NCI-H1048 (cell line): ENCODE results near the gene OTC.

Experiments used
- DNase-seq: peaks from one replicate; lab custom pipeline; 2025; lab: John Stamatoyannopoulos, UW

The OTC gene

DNA sequence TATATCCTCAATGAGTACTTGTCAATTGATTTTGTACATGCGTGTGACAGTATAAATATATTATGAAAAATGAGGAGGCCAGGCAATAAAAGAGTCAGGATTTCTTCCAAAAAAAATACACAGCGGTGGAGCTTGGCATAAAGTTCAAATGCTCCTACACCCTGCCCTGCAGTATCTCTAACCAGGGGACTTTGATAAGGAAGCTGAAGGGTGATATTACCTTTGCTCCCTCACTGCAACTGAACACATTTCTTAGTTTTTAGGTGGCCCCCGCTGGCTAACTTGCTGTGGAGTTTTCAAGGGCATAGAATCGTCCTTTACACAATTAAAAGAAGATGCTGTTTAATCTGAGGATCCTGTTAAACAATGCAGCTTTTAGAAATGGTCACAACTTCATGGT lies at the start of gene OTC:
TSS of gene OTC (plus strand) at position 243 of the 400 bp plus-strand sequence. CDS start at position 336, 93 bp downstream.
- DNase-seq = no peak

GRCh38 chrX:38304010-38304409 lies 48.4 kb upstream of the OTC start:
- DNase-seq = no peak

- no peak for DNase-seq
Observed at GRCh38 chrX:38305971-38306370, 46.4 kb upstream of the OTC start.

DNA sequence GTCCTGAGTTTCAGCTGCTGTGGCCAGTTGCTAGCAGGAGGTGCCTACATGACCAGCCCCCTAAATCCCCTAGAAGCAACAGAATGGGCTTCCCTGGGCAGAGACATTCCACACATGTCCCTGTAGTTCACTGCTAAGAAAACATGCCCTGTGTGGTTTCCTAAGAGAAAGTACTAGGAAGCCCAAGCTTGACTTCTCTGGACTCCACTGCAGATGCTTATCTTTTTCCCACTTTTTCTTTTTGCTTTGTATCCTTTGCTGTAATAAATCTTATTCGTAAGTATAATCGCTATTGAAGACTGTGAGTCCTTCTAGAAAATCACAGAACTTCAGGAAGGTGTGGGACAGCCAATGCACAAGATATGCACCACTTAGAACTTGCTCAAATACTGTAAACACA lies 40.7 kb upstream of the OTC start:
- no peak for DNase-seq

GRCh38 chrX:38312436-38312835 lies 40.0 kb upstream of the OTC start:
- no peak for DNase-seq

DNA sequence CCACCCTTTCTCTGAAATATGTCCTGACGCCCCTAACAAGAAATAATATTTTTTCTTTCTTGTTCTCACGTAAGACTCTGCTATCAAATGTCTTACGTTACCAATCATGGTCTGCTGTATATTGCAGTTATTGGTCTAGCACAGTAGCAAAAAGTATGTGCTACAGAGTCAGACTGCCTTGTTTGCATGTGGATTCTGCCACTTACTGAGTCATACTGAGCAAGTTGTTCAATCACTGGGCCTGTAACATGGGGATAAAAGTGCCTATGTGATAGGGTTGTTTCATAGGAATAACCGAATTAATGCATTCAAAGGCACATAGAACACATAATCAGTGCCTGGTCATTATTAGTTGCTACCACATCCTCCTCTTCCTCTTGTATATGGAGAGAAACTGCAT lies 39.2 kb upstream of the OTC start:
- no peak for DNase-seq

DNA sequence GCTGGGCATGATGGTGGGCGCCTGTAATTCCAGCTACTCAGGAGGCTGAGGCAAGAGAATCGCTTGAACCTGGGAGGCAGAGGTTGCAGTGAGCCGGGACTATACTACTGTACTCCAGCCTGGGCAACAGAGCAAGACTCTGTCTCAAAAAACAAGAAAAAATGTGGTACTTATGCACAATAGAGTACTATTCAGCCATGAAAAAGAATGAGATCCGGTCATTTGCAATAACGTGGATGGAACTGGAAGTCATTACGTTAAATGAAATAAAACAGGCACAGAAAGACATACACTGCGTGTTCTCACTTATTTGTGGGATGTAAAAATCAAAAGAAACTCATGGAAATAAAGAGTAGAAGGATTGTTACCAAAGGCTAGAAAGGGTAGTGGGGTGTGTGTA lies 37.2 kb upstream of the OTC start:
- no peak for DNase-seq

- no peak for DNase-seq
Observed at GRCh38 chrX:38318196-38318595, 34.2 kb upstream of the OTC start.

DNA sequence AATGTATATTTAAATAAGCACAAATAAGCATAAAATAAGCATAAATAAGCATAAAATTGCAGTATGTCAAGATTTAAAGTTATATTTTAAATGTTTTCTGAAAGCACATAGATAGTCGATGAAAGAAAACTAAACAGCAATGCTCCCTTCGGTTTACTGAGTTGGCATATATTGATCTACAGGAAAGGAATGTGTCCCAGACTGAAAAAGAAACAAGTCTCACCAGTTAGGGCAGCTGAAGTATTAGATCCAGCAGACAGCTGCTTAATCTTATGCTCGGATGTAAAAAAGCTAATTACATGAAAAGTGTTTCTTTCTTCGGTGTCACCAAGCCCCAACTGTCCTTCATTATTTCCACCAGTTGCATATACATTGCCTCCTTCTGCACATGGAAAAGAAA lies 33.8 kb upstream of the OTC start:
- no peak for DNase-seq

GRCh38 chrX:38320819-38321218 lies 31.6 kb upstream of the OTC start:
- DNase-seq = no peak

- DNase-seq = no peak
Observed at GRCh38 chrX:38326086-38326485, 26.3 kb upstream of the OTC start.

- peak; percentile 54 for DNase-seq
Observed at GRCh38 chrX:38327007-38327774, 25.2 kb upstream of the OTC start, which contains the start of gene RPGR. TSS of gene RPGR (minus strand) at chrX:38327509. CDS start at chrX:38327367, 142 bp downstream.

- no peak for DNase-seq
Observed at GRCh38 chrX:38327775-38328081, 24.7 kb upstream of the OTC start.

GRCh38 chrX:38332505-38332904 lies 19.9 kb upstream of the OTC start:
- no peak for DNase-seq

- DNase-seq = no peak
Observed at GRCh38 chrX:38335382-38335781, 17.0 kb upstream of the OTC start.

DNA sequence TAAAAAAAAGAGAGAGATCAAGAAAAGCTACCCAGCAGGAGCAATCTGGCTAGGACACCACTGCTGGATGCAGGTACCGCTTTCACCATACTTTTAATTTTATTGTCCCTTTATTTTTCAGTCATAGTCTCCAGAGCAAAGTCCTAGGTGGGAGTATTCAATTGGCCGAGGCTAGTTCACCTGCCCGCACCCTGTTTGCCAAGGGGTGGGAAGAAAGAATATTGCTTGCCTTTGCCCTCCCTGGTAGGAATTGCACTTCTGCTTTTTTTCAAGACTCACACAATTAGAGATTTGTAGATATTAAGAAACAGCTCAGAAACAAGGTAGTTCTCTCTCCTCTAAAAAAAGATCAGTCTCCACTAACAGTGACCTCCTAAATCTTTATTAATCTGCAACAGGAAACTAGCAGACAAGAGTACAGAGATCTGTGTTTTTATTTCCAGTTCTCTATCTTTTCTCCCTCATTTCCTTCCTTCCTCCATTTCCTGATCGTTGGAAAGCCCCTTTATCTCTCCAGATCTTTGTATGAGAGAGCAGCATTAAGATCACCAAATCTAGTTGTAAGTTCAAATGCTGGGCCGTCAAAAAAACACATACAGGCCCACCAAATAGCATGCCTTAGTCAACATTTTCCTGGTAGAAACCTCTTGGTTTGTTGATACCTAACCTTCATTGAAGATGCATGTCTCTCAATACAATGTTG lies 15.7 kb upstream of the OTC start:
- no peak for DNase-seq

DNA sequence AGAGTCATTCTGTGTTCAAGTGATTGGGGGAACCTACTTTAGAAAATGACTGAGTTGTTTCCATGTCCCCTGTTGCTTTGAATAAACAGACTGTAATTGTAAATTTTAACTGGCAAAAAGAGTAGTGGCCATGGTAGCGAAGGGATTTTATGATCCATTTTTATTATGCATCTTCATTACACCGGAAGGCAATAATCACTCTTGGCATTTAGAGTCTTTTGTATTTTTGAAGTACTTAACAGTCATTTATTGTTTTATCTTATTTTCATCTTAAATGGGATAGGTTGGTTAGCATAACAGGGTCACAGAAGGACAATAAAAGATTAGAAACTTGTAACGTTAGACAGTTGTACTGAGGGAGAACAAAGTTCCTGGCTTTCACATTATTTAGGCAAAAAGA lies 11.0 kb upstream of the OTC start:
- no peak for DNase-seq

DNA sequence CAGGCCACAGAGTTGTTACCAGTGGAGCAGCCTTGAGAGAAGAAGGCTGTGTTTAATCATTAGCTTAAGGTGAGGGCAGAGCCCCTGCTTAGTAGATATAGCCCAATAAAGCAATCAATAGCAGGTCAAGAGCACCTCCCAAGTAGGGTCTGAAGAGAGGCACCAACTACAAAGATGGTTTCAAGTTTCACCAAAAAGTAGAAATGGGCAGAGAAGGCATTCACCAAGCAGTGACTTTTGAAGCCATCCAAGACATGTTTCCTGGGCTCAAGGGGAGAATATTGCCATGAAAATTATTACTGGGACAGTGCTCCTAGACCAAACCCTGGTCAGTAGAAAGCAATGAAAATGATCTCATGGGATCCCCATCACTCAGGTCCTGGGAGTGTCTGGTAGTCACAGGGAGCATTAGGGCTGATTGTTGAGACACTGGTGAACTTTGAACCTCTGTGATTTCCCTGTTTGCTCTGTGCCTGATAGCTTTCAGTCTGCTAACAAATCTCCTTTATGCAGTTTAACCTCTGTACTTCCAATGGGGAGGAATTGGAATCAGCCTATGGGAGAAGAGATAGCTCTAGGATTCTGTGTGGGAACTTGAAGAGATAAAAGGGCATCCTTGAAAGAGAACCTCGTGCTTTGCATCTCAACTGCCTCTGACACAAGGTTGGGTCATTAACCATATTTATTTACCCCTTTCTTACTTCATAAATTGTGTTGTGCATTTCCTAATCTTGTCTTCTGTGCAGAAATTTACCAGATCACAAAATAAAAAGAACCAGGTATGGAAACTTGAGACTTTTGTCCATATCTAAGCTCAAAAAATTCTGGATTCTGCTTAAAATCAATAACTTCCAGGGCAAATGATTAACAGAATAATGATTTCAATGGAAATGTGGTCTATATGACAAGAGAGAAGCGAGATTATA lies 9.3 kb upstream of the OTC start:
- DNase-seq = no peak

DNA sequence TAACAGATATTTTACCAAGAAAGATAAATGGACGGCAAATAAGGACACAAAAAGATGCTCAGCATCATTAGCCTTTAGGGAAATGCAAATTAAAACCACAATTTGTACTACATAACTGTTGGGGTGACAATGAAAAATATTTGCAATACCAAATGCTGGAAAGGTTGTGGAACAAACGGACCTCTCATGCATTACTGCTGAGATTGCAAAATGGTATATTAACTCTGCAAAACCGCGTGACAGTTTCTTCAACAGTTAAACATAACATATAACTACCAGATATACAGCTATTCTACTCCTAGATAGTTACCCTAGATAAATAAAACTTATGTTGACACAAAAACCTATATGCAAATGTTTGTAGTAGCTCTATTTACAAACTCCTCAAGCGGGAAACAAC lies 6.3 kb upstream of the OTC start:
- DNase-seq = no peak

DNA sequence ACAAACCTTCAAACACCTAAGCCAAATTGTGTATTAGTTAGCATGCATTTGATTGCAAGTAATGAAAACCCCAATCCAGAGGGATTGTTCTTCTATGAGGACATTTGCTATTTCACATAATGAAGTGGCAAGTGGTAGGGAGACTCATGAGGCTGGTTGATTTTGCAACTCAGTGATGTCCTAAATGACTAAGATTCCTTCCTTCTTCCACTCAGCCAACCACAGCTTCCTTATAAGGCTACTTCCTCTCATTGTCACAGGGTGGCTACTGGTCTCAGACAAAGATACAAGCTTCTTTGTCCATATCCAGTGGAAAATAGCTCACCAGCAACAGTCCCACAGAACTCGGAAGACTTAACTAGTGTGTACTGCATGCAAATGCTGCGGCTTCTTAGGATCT lies 5.3 kb upstream of the OTC start:
- no peak for DNase-seq

DNA sequence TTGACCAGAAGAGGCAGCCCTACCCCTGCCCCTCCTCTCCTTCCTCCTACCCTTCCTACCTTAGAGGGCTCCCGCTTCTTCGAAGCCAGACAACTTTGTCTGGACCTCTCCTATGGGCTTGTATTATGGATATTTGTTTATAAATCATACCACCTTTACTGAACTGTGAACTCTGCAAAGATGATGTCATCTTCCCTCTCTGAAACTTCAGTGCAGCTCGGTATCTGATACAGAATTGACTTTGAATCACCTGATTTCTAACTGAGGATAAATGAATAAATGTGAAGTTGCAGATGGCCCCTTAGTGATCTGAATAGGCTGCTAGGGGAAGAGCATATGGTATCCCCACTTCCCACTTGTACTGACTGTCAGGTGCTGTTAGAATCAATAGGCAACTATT lies 1.1 kb upstream of the OTC start:
- DNase-seq = no peak

DNA sequence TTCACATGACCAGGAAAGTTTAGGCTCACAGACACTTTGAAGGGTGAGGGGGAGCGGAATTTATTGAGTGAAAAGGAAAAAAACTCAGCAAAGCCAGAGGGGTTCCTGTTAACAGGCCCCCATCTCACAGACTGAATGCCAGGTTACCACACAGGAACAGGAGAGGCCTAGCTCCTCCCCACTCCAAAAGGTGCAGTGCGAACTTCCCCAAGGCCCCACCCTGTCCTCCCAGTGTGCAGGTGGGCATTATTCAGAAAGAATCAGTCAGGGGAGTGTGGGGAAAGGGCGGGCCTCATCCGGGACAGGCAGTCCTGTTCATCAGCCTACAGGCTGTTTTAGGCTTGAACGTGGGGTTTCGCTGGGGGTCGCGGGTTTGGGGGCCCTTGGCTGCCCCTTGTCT lies 4.0 kb downstream of the OTC start:
- no peak for DNase-seq
